Aorta (tissue), 5 donors: ENCODE results near the gene HLA-A. TPM values are rescaled to one million over a fixed set of nuclear protein-coding genes. Genes with fewer than 3 reads are reported as not detected.

Experiments
- ATAC-seq: fragments of 200-7000 bp; cut with Tn5 transposase; one replicate; pipeline ENCODE4 v1.9.1; 2022; ENCODE audit warnings: moderate library complexity; ENCODE audit not compliant: low FRiP score
- DNase-seq, 2 donors: peaks; one replicate each; pipeline ENCODE4 v3.0.0-alpha.2; 2020
- H3K27ac ChIP-seq, 2 donors: one replicate each; pipeline ENCODE4 v1.5.1; 2013; ENCODE audit warnings: low read length in 2 of 2, mild to moderate bottlenecking in 2 of 2, moderate library complexity in 2 of 2, control low read depth in 1 of 2, inconsistent platforms in 1 of 2, low read depth in 1 of 2
- H3K27me3 ChIP-seq, 2 donors: one replicate each; pipeline ENCODE4 v1.6.1; 2013; ENCODE audit warnings: control low read depth in 1 of 2, low read length in 1 of 2, mild to moderate bottlenecking in 1 of 2, moderate library complexity in 1 of 2; ENCODE audit not compliant: insufficient read depth in 2 of 2, control insufficient read depth in 1 of 2
- H3K36me3 ChIP-seq, 2 donors: one replicate each; pipeline ENCODE4 v1.6.1; 2013; ENCODE audit warnings: control low read depth in 1 of 2, low read length in 1 of 2, mild to moderate bottlenecking in 1 of 2; ENCODE audit not compliant: insufficient read depth in 2 of 2, control insufficient read depth in 1 of 2
- H3K4me1 ChIP-seq, 2 donors: one replicate each; pipeline ENCODE4 v1.6.1; 2013; ENCODE audit warnings: low read length in 2 of 2, control low read depth in 1 of 2, mild to moderate bottlenecking in 1 of 2, moderate library complexity in 1 of 2; ENCODE audit not compliant: insufficient read depth in 2 of 2, control insufficient read depth in 1 of 2
- H3K4me3 ChIP-seq, 2 donors: one replicate each; pipeline ENCODE4 v1.5.1; 2013; ENCODE audit warnings: low read length in 2 of 2, control low read depth in 1 of 2, mild to moderate bottlenecking in 1 of 2
- H3K9me3 ChIP-seq: one replicate; pipeline ENCODE4 v1.6.1; 2013; ENCODE audit warnings: mild to moderate bottlenecking, low read length; ENCODE audit not compliant: control insufficient read depth
- WGBS, 2 donors: extraction: QIAGEN DNeasy Blood & Tissue Kit; methylation state at CpG; one replicate each; pipeline ENCODE4 v1.1.7; 2013; 5-methylcytosine and 5-hydroxymethylcytosine counted together
- intact Hi-C, 2 donors: fragments of 100-400 bp; cut with DNase I; formaldehyde crosslinking; loops; one replicate each; pipeline versions ENCODE4 v1.14.2 to v1.15.0; 2022
- polyA plus RNA-seq, 2 donors: library from polyadenylated mRNA; stranded (reverse); fragments of 200-250 nt; gene quantifications; one replicate each; pipeline ENCODE4 v1.2.3, GENCODE V29; 2013
- total RNA-seq, 2 donors: library from RNA; stranded (reverse); fragmentation: NEBNext Ultra II Directional; extraction: Animal tissue kit (Norgen Biotek cat#: 25700); gene quantifications; one replicate each; pipeline ENCODE4 v1.2.1, GENCODE V29; 2021
- donor health status: healthy with polysubstance abuse.
- donor health status: Bipolar disorder and iron deficiency.
- donor health status: DM: no; HTN: no; CAD: no.
- donor health status: DM: no; HTN: no; CAD: no.
- donor health status: DM: yes; HTN: yes; CAD: no.

HLA-A gene
- total and polyA plus RNA-seq, 4 donors: 216 to 599 (median 497) TPM

DNA sequence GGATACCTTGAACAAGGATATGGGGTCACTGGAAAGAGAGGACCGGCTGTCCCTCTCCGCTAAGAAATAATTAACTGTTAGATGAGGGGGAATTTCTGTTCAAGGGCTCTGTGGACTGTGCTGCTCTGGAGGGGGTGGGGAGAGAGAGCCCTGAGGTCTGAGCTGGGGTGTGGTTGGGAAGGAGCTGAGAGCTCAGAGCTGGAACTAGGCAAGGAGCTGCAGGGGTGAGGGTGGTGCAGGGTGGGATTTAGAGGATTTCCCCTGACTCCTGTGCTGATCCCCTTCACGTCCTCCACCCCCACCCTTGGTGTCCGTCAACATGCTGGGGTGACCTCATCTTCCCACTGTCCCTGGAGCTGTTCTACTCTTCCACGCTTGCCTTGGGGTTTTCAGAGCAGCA, 52.5 kb downstream of the HLA-A start:
- Histone ChIP-seq H3K27ac (no peak overlapping the region), H3K4me1 (no peaks in the 10 kb centered on the region), H3K36me3 (no peaks in the 10 kb centered on the region), H3K9me3 (no peaks in the 10 kb centered on the region), H3K27me3 (no peaks in the 10 kb centered on the region), H3K4me3 (no peak overlapping the region)
- 71 to 82% methylated on average over 5 of the region's 5 CpGs for WGBS, 2 donors
- no peak for ATAC-seq
- intact Hi-C loops: no loop called here
- no peak for DNase-seq

DNA sequence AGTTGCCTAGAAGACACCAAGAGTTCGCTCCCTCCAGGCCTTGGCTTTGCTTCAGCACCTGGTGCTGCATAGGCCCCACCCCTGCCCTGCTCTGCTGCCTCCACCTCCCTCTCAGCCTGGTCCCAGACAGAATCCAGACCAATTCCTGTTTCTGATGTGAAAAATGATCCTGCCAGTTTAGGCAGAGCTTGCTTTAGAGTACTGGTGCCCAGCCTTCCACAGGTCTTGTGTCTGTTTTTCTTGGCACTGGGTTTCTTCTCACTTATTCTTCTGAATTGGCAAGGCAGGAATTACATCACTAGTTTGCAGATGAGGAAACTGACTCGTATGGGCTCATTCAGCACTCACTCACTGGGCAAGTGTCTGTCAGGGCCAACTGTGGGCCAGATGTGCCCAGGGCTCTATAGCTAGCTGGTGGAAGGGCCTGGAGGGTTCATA, 53.0 kb downstream of the HLA-A start:
- Histone ChIP-seq H3K4me1 (no peaks in the 10 kb centered on the region), H3K27ac (no peak overlapping the region), H3K9me3 (no peaks in the 10 kb centered on the region), H3K36me3 (no peaks in the 10 kb centered on the region), H3K4me3 (no peak overlapping the region), H3K27me3 (no peaks in the 10 kb centered on the region)
- WGBS, 2 donors: 30 to 37% methylated on average over 2 of the region's 2 CpGs
- DNase-seq (no peak), ATAC-seq (no peak)
- intact Hi-C loops: no loop called here

Other genes starting within 250 kb of the HLA-A start
- gene HLA-F, start 219.1 kb upstream of the HLA-A start, total RNA-seq: 100 to 1,000 TPM in 1 of 2 donors, 10 to 100 TPM in 1; 90.5 to 124 TPM
- 100 to 1,000 TPM in 1 of 2 donors, 10 to 100 TPM in 1; 34.2 to 153 TPM for gene HLA-F, start 219.1 kb upstream of the HLA-A start, polyA plus RNA-seq
- 1 to 10 TPM in 1 of 2 donors, under 1 TPM in 1; 0.29 to 1.3 TPM for gene HLA-G, start 114.7 kb upstream of the HLA-A start, total RNA-seq
- gene HLA-G, start 114.7 kb upstream of the HLA-A start, polyA plus RNA-seq: under 1 TPM in 1 of 2 donors, not detected in 1; 0.88 TPM
- 10 to 100 TPM; 20.5 to 21.4 TPM for gene POLR1H, start 118.7 kb downstream of the HLA-A start, total RNA-seq
- 10 to 100 TPM; 21.0 to 42.1 TPM for gene POLR1H, start 118.7 kb downstream of the HLA-A start, polyA plus RNA-seq
- gene PPP1R11, start 124.7 kb downstream of the HLA-A start, total RNA-seq: 10 to 100 TPM; 40.0 to 43.8 TPM
- 10 to 100 TPM; 61.6 to 66.7 TPM for gene PPP1R11, start 124.7 kb downstream of the HLA-A start, polyA plus RNA-seq
- gene RNF39, start 133.2 kb downstream of the HLA-A start, total RNA-seq: not detected
- gene RNF39, start 133.2 kb downstream of the HLA-A start, polyA plus RNA-seq: under 1 TPM in 1 of 2 donors, not detected in 1; 0.26 TPM
- gene TRIM31, start 170.6 kb downstream of the HLA-A start, total RNA-seq: not detected
- gene TRIM31, start 170.6 kb downstream of the HLA-A start, polyA plus RNA-seq: 10 to 100 TPM in 1 of 2 donors, under 1 TPM in 1; 0.79 to 13.8 TPM
- gene TRIM40, start 193.6 kb downstream of the HLA-A start, total RNA-seq: not detected
- 1 to 10 TPM in 1 of 2 donors, not detected in 1; 2.9 TPM for gene TRIM40, start 193.6 kb downstream of the HLA-A start, polyA plus RNA-seq
- gene TRIM10, start 218.7 kb downstream of the HLA-A start, total RNA-seq: under 1 TPM in 1 of 2 donors, not detected in 1; 0.12 TPM
- gene TRIM10, start 218.7 kb downstream of the HLA-A start, polyA plus RNA-seq: under 1 TPM in 1 of 2 donors, not detected in 1; 0.13 TPM
- gene TRIM15, start 221.0 kb downstream of the HLA-A start, total RNA-seq: not detected
- gene TRIM15, start 221.0 kb downstream of the HLA-A start, polyA plus RNA-seq: 1 to 10 TPM; 1.6 to 7.0 TPM